Activated CD4-positive, alpha-beta T cell treated with anti-CD3 and anti-CD28 coated beads for 4 hours (primary cell): ENCODE measurements around the gene LRRC10B.
"Not testable (repeated sequence)": the region's sequence is repeated elsewhere in the genome, so short reads cannot be mapped to it uniquely, and the experiment has no call there.

Source experiments
- DNase-seq, 2 donors: peaks; one replicate each; pipeline ENCODE4 v3.0.0-alpha.2; 2020

The LRRC10B gene

GRCh38 chr11:61507962-61508861, at the start of gene LRRC10B:
Gene LRRC10B (plus strand): TSS chr11:61508749. CDS start chr11:61508999, 250 bp downstream.
- peak; percentile 10 to 14 for DNase-seq

GRCh38 chr11:61460474-61460881, 48.1 kb upstream of the LRRC10B start:
- no peak for DNase-seq

DNA sequence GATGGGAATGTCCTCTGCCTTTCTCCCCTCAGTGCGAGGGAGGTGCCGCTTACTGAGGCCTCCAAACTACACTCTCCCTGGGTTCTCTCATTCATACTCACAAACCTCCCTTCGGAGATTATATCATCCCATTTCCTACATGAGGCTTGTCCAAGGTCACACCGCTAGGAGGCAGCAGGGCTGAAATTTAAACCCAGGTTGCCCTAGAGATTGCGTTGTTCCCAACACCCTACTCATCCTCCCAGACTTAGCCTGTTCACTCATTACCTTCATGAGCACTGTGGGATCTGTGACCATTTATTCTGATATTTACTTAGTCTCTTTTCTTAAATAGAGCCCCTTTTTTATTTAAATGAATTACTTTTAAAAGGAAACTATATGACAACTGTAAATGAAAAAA, 47.6 kb upstream of the LRRC10B start:
- no peak for DNase-seq

DNA sequence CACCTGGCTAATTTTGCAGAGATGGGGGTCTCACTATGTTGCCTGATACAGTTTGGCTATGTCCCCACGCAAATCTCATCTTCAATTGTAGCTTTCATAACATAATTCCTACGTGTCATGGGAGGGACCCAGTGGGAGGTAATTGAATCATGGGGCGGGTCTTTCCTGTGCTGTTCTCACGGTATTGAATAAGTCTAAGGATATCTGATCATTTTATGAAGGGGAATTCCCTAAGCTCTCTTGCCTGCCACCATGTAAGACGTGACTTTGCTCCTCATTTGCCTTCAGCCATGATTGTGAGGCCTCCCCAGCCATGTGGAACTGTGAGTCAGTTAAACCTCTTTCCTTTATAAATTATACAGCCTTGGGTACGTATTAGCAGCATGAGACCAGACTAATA, 40.9 kb upstream of the LRRC10B start:
- not testable (repeated sequence) for DNase-seq

- no peak for DNase-seq
Observed at GRCh38 chr11:61468002-61468401, 40.5 kb upstream of the LRRC10B start.

DNA sequence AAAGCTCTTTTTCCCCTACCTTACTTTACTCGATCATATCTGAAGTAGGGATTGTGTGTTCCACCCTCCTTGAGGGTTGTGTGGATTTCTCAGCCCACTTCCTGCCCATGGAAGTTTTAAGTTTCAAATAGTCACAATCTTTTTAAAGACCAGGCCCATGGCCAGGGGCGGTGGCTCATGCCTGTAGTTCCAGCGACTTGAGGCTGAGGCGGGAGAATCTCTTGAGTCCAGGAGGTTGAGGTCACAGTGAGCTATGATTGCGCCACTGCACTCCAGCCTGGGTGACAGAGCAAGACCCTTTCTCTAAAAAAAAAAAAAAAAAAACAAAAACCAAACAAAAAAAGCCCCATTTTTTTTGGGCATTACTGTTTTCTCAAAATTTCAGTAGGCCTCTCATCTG, 36.3 kb upstream of the LRRC10B start:
- DNase-seq, result no peak

GRCh38 chr11:61472868-61473267, 35.7 kb upstream of the LRRC10B start:
- no peak for DNase-seq

DNA sequence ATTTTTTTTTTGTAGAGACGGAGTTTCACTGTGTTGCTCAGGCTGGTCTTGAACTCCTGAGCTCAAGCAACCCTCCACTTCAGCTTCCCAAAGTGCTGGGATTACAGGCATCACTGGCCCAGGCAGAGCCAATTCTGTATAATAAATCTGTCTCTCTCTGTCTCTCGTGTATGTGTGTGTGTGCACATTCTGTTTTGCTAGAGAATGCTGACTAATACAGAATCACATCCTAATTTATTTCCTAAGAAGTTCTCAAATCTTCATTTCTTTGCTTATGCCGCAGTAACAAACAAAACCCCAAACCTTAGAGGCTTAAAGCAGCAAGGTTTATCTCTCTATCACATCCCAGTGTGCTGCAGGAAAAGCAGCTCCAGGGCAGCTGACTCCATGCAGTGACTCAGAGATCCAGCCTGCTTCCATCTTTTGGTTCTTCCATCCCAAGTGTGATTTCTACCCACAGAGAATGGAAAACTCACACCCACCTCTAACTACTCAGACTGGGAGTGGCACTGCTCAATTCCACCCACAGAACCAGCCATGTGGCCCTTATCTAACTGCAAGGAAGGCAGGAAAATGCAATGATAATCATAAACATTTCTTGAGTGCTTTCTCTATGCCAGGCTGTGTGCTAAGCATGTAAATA, 35.1 kb upstream of the LRRC10B start:
- no peak for DNase-seq

DNA sequence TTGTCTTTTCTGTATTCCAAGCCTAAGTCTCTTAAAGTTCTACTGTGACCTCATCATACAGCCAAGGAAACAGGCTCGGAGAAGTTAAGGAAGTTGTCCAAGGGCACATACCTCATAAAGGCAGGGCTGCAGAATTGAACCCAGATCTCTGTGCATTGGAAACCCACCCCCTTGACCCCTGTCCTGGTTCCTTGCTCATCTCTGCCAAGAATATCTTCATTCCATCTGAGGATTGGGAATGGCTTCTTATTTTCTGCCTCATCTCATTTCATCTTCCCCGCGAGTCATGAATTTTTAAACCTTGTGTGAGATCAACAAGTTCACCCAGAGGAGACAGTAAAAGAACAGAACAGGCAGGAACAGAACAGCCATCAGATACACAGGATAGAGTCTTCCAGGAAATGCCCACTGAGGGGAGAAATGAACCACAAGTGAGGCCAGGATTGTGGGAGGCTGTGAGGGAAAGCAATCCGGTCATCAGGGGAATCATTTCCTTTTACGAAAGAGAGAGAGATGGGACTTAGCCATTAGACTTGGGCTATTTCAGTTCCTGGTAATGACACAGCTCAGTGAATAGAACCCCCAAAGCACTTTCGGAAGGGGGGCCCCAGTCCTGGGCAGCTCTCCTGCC, 34.4 kb upstream of the LRRC10B start:
- DNase-seq, result no peak

DNA sequence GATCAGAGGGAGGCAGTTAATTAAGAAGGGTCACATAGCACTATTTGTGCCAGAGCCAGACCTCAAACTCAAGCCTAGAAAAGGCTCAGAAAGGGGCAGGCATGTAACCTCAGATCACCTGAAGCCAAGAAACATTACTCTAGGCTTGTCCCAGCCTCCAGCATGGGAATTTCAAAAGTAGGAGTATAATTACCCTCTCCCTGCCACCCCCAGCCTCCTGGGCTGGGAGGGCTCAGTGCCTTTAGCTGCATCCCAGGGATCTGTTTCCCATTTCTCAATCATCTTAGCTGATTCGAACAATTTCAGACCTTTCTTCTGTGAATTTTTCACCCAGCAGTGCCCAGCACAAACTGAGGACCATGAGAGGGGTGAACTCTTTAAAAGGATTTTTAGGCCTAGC, 33.1 kb upstream of the LRRC10B start:
- DNase-seq, result no peak

- DNase-seq, result no peak
Observed at GRCh38 chr11:61476371-61476770, 32.2 kb upstream of the LRRC10B start.

- no peak for DNase-seq
Observed at GRCh38 chr11:61477126-61477525, 31.4 kb upstream of the LRRC10B start.

DNA sequence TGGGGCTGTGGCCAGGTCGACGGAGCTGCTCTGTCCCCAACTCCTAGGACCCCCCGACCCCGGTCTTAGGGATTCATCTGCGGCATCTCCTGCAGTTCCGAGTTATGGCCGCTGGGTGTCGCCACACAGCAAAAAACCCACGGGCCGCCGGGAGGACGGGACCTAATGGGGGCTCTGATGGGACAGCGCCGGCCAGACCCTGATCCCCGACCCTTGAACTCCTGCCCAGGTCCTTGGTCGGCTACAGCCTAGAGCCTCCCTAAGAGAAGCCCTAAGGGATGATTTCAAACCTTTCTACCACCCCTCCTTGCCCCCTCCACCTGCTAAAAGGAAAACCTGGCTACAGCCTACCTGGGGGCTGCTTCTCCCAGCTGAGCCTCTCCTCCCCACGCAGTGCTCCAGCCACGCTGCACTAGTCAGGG, 30.8 kb upstream of the LRRC10B start:
- peak; percentile 45 to 52 for DNase-seq

- not testable (repeated sequence) for DNase-seq
Observed at GRCh38 chr11:61479360-61480058, 29.0 kb upstream of the LRRC10B start.

GRCh38 chr11:61480261-61480993, 28.1 kb upstream of the LRRC10B start:
- no peak for DNase-seq

GRCh38 chr11:61480994-61481335, 27.6 kb upstream of the LRRC10B start:
- DNase-seq, result no peak

GRCh38 chr11:61481806-61482205, 26.7 kb upstream of the LRRC10B start:
- DNase-seq, result no peak

- DNase-seq, result no peak
Observed at GRCh38 chr11:61482513-61482912, 26.0 kb upstream of the LRRC10B start.

GRCh38 chr11:61484541-61484940, 24.0 kb upstream of the LRRC10B start:
- no peak for DNase-seq

DNA sequence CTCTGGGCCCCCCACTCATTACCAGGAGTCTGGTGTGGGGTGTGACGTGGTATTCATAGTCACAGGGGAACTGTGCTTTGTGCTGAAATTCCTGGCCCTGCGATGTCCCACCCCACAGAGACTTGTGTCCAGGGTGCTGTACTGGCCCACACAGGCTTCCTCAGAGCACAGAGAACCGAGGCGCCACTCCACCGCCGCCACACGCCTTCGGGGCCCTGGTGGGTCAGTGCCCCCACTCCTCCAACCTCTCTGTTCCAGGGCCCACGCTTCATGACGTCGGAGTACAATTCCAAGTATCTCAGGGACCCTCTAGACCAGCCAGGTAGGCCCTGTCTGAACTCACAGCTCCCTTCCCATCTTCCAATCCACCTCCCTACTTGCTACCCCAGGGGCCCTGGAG, 23.5 kb upstream of the LRRC10B start:
- DNase-seq, result no peak

- no peak for DNase-seq
Observed at GRCh38 chr11:61486011-61486620, 22.4 kb upstream of the LRRC10B start.

GRCh38 chr11:61486779-61487178, 21.8 kb upstream of the LRRC10B start:
- DNase-seq, result no peak
